ENCODE results near the gene CCNG1. TPM values are rescaled to one million over a fixed set of nuclear protein-coding genes. Genes with fewer than 3 reads are reported as not detected.

CCNG1 gene
- total and polyA plus RNA-seq, 9 of the 15 experiments (the other 6 are each of a cell fraction or from before 2014, with no cell fraction given): 121 to 293 (median 245) TPM

DNA sequence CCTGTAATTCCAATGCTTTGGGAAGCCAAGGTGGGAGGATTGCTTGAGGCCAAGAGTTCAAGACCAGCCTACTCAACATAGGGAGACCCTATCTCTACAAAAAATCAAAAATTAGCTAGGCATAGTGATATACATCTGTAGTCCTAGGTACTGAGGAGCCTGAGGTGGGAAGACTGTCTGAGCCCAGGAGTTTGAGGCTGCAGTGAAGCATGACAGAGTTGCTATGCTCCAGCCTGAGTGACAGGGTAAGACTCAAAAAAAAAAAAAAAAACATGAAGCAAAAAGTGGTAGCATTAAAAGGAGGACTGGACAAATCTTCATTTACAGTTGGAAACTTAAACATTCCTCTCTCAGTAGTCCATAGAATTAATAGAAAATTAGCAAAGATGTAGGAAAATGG is 9.8 kb downstream of the CCNG1 start:
- Histone ChIP-seq H3K4me2 (ENCODE audit: insufficient read depth, low read length) (no peak overlapping the region), H3K4me3 (no peak overlapping the region), H3K4me1 (replicated peaks in 1 of 2; ENCODE audit: control insufficient read depth in 2 of 2, insufficient read depth in 2 of 2, low read length in 2 of 2) (no peaks in the 10 kb centered on the region), H2AFZ (ENCODE audit: low read depth, low read length) (no peak overlapping the region), H3K27me3 (ENCODE audit: control insufficient read depth in 2 of 2, insufficient read depth in 2 of 2, low read length in 2 of 2) (no peaks in the 10 kb centered on the region), H4K20me1 (replicated peaks; ENCODE audit: control insufficient read depth, insufficient read depth, low read length) (no peaks in the 10 kb centered on the region), H3K79me2 (ENCODE audit: control insufficient read depth, insufficient read depth, low read length) (peaks cover 22% of the 10 kb centered on the region), H3K9me3 (replicated peaks; ENCODE audit: control insufficient read depth, insufficient read depth, low read depth, low read length) (no peaks in the 10 kb centered on the region), H3K9me1 (ENCODE audit: control insufficient read depth, insufficient read depth, low read length) (no peaks in the 10 kb centered on the region), H3K36me3 (ENCODE audit: control insufficient read depth, insufficient read depth, low read length) (peaks cover 85% of the 10 kb centered on the region), H3K27ac (ENCODE audit: extremely low read depth, low read depth, low read length) (no peak overlapping the region), H3K9ac (ENCODE audit: insufficient read depth in 1 of 2, low read depth in 2 of 2, low read length in 2 of 2) (no peak overlapping the region)
- peak; percentile 29 for ATAC-seq
- ChIA-PET POLR2A (interaction anchor here (1.2 to 4.5 kb wide), 2 partner anchors 9 to 13 kb away, joined by 3 to 43 read pairs; partner anchors contain the start of genes CCNG1, HMMR and NUDCD2), CTCF (ENCODE audit: low intra/inter-chr PET ratio) (no interaction called here)
- intact Hi-C loops (cut with micrococcal nuclease): no loop called here
- DNase-seq (ENCODE audit: extremely low read depth in 1 of 4, low spot score in 3 of 4): no peak
- in situ Hi-C loops (cut with MboI): no loop called here
- no TSS peak for BruUV-seq (replicated peaks)
- no peak for FAIRE-seq
- TF ChIP-seq U2AF2 (optimal IDR thresholded peaks at IDR 0.05; ENCODE audit: low read depth, low read length) (no peak), POLR2B (IDR thresholded peaks at IDR 0.05; ENCODE audit: low read depth, partially characterized antibody) (peak; percentile 47), ETS2 (tag; IDR thresholded peaks at IDR 0.05; ENCODE audit: borderline replicate concordance, poor library complexity, severe bottlenecking) (no peak), POLR2AphosphoS5 (IDR thresholded peaks at IDR 0.05; ENCODE audit: control insufficient read depth, insufficient read depth, low read depth, low read length) (peak; percentile 42; the same call in 1 of the 2 replicates), SUPT5H (IDR thresholded peaks at IDR 0.05) (peak; percentile 58), PCBP2 (IDR thresholded peaks at IDR 0.05; ENCODE audit: low read depth, low read length, poor library complexity, severe bottlenecking) (no peak), POLR2A (conservative IDR thresholded peaks at IDR 0.05) (peak; percentile 55; the same call in 1 of the 2 replicates), RAD21 (CRISPR knock-in tag; conservative IDR thresholded peaks at IDR 0.05 in 1 of 2, IDR thresholded peaks at IDR 0.05 in 1 of 2) (no peak), STAG1 (CRISPR knock-in tag; IDR thresholded peaks at IDR 0.05; ENCODE audit: borderline replicate concordance) (no peak), SMARCE1 (IDR thresholded peaks at IDR 0.05) (no peak)
- TF ChIP-seq, protein P1, sequence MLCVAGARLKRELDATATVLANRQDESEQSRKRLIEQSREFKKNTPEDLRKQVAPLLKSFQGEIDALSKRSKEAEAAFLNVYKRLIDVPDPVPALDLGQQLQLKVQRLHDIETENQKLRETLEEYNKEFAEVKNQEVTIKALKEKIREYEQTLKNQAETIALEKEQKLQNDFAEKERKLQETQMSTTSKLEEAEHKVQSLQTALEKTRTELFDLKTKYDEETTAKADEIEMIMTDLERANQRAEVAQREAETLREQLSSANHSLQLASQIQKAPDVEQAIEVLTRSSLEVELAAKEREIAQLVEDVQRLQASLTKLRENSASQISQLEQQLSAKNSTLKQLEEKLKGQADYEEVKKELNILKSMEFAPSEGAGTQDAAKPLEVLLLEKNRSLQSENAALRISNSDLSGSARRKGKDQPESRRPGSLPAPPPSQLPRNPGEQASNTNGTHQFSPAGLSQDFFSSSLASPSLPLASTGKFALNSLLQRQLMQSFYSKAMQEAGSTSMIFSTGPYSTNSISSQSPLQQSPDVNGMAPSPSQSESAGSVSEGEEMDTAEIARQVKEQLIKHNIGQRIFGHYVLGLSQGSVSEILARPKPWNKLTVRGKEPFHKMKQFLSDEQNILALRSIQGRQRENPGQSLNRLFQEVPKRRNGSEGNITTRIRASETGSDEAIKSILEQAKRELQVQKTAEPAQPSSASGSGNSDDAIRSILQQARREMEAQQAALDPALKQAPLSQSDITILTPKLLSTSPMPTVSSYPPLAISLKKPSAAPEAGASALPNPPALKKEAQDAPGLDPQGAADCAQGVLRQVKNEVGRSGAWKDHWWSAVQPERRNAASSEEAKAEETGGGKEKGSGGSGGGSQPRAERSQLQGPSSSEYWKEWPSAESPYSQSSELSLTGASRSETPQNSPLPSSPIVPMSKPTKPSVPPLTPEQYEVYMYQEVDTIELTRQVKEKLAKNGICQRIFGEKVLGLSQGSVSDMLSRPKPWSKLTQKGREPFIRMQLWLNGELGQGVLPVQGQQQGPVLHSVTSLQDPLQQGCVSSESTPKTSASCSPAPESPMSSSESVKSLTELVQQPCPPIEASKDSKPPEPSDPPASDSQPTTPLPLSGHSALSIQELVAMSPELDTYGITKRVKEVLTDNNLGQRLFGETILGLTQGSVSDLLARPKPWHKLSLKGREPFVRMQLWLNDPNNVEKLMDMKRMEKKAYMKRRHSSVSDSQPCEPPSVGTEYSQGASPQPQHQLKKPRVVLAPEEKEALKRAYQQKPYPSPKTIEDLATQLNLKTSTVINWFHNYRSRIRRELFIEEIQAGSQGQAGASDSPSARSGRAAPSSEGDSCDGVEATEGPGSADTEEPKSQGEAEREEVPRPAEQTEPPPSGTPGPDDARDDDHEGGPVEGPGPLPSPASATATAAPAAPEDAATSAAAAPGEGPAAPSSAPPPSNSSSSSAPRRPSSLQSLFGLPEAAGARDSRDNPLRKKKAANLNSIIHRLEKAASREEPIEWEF (CRISPR knock-in tag; IDR thresholded peaks at IDR 0.05): no peak
- TF ChIP-seq, protein P2, sequence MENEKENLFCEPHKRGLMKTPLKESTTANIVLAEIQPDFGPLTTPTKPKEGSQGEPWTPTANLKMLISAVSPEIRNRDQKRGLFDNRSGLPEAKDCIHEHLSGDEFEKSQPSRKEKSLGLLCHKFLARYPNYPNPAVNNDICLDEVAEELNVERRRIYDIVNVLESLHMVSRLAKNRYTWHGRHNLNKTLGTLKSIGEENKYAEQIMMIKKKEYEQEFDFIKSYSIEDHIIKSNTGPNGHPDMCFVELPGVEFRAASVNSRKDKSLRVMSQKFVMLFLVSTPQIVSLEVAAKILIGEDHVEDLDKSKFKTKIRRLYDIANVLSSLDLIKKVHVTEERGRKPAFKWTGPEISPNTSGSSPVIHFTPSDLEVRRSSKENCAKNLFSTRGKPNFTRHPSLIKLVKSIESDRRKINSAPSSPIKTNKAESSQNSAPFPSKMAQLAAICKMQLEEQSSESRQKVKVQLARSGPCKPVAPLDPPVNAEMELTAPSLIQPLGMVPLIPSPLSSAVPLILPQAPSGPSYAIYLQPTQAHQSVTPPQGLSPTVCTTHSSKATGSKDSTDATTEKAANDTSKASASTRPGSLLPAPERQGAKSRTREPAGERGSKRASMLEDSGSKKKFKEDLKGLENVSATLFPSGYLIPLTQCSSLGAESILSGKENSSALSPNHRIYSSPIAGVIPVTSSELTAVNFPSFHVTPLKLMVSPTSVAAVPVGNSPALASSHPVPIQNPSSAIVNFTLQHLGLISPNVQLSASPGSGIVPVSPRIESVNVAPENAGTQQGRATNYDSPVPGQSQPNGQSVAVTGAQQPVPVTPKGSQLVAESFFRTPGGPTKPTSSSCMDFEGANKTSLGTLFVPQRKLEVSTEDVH (IDR thresholded peaks at IDR 0.05; ENCODE audit: low read depth, partially characterized antibody): no peak
- TF ChIP-seq, protein P3, sequence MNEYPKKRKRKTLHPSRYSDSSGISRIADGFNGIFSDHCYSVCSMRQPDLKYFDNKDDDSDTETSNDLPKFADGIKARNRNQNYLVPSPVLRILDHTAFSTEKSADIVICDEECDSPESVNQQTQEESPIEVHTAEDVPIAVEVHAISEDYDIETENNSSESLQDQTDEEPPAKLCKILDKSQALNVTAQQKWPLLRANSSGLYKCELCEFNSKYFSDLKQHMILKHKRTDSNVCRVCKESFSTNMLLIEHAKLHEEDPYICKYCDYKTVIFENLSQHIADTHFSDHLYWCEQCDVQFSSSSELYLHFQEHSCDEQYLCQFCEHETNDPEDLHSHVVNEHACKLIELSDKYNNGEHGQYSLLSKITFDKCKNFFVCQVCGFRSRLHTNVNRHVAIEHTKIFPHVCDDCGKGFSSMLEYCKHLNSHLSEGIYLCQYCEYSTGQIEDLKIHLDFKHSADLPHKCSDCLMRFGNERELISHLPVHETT (CRISPR knock-in tag; conservative IDR thresholded peaks at IDR 0.05 in 1 of 2, IDR thresholded peaks at IDR 0.05 in 1 of 2): no peak
